GM06990 (cell line): ENCODE results near the gene ATPAF2.

Source experiments
- DNase-seq: peaks from one replicate; pipeline ENCODE4 v3.0.0-alpha.2; 2011; ENCODE audit not compliant: insufficient read length; ENCODE audit errors: extremely low read depth
- H3K27me3 ChIP-seq: replicated peaks from 2 replicates; pipeline ENCODE4 v1.6.0; 2011; ENCODE audit warnings: low read length; ENCODE audit not compliant: control insufficient read depth, insufficient read depth
- H3K36me3 ChIP-seq: 2 replicates; pipeline ENCODE4 v1.5.1; 2011; ENCODE audit warnings: low read length; ENCODE audit not compliant: control insufficient read depth, insufficient read depth
- H3K4me3 ChIP-seq: replicated peaks from 2 replicates; pipeline ENCODE4 v1.5.1; 2011; ENCODE audit warnings: low read depth, mild to moderate bottlenecking, control low read depth, low read length
- CTCF ChIP-seq: IDR thresholded peaks from 2 replicates; pipeline ENCODE4 v1.5.1; 2011; ENCODE audit warnings: low read length, control low read depth, mild to moderate bottlenecking, inconsistent platforms; ENCODE audit not compliant: insufficient read depth, poor library complexity, severe bottlenecking

Gene ATPAF2

GRCh38 chr17:17981330-17981729, 57.6 kb downstream of the ATPAF2 start:
- Histone ChIP-seq H3K27me3 (no peaks in the 10 kb centered on the region), H3K36me3 (no peaks in the 10 kb centered on the region), H3K4me3 (no peak overlapping the region)
- DNase-seq, result no peak
- TF ChIP-seq CTCF, result no peak

GRCh38 chr17:17979778-17980177, 59.2 kb downstream of the ATPAF2 start:
- no peak for TF ChIP-seq CTCF
- no peaks in the 10 kb centered on the region for H3K27me3 ChIP-seq
- H3K36me3 ChIP-seq, result no peaks in the 10 kb centered on the region
- DNase-seq, result no peak
- no peak overlapping the region for H3K4me3 ChIP-seq

GRCh38 chr17:17978481-17979424, 60.2 kb downstream of the ATPAF2 start:
- Histone ChIP-seq H3K36me3 (no peaks in the 10 kb centered on the region), H3K4me3 (no peak overlapping the region), H3K27me3 (no peaks in the 10 kb centered on the region)
- no peak for TF ChIP-seq CTCF
- no peak for DNase-seq

- H3K4me3 ChIP-seq, result no peak overlapping the region
- no peak for DNase-seq
- H3K36me3 ChIP-seq, result no peaks in the 10 kb centered on the region
- no peak for TF ChIP-seq CTCF
- no peaks in the 10 kb centered on the region for H3K27me3 ChIP-seq
These were observed 61.9 kb downstream of the ATPAF2 start for GRCh38 chr17:17976931-17977570.

GRCh38 chr17:17975436-17975835, 63.5 kb downstream of the ATPAF2 start:
- H3K27me3 ChIP-seq, result no peaks in the 10 kb centered on the region
- H3K36me3 ChIP-seq, result no peaks in the 10 kb centered on the region
- DNase-seq, result no peak
- no peak overlapping the region for H3K4me3 ChIP-seq
- no peak for TF ChIP-seq CTCF
